HG03378 (cell line): Measurements from ENCODE around the gene TMCC3.
A peak's percentile ranks its signal among the peaks of the same experiment; 100 is the strongest.
"Not testable (repeated sequence)": the region's sequence is repeated elsewhere in the genome, so short reads cannot be mapped to it uniquely, and the experiment has no call there.

Source experiments
- ATAC-seq: cut with Tn5 transposase; IDR thresholded peaks from one replicate; pipeline ENCODE4 v1.9.1; 2021; ENCODE audit warnings: mild to moderate bottlenecking, moderate library complexity; ENCODE audit not compliant: unreplicated experiment

Gene TMCC3

GRCh38 chr12:94603434-94604365, 46.7 kb downstream of the TMCC3 start:
- no peak for ATAC-seq

GRCh38 chr12:94602024-94602423, 48.3 kb downstream of the TMCC3 start:
- no peak for ATAC-seq

DNA sequence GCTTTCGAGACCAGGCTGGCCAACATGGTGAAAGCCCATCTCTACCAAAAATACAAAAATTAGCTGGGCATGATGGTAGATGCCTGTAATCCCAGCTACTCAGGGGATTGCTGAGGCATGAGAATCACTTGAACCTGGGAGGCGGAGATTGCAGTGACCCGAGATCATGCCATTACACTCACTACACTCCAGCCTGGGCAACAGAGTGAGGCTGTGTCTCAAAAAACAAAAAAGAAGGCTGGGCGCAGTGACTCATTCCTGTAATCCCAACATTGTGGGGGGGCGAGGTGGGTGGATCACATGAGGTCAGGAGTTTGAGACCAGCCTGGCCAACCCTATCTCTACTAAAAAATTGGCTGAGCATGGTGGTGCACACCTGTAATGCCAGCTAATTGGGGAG, 49.0 kb downstream of the TMCC3 start:
- ATAC-seq = not testable (repeated sequence)

DNA sequence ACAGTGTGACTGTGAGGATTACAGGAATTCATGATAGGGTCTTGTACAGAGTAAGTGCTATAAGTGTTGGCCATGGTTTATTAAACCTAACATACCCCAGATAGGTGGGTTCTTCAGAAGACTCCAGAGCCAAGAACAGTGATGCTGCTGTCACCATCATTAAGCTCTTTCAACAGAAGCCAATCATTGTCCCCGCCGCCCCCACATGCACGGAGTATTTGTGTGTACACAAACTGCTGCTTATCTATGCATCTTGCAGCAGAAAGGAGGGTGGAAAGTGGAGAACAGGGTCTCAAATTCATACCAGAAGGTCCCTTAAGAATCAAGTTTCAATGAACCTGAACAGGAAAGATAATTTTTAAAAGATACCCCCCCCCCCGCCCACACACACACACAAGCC, 51.2 kb downstream of the TMCC3 start:
- no peak for ATAC-seq

DNA sequence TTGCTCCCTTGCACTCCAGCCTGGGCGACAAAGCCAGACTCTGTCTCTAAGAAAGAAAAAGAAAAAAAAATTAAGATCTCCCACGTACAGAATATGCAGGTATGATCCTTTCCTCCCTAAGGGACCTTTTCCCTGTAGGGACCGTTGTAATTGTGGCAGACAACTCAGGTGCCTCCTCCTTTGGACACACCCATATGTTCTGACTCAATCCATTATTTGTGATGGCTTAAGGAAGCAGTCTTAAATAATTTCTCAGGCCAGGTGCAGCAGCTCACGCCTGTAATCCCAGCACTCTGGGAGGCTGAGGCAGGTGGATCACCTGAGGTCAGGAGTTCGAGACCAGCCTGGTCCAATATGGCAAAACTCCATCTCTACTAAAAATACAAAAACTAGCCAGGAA, 53.1 kb downstream of the TMCC3 start:
- no peak for ATAC-seq

- ATAC-seq = no peak
Measured at GRCh38 chr12:94596596-94596995, 53.8 kb downstream of the TMCC3 start.

GRCh38 chr12:94595152-94595551, 55.2 kb downstream of the TMCC3 start:
- ATAC-seq = no peak

DNA sequence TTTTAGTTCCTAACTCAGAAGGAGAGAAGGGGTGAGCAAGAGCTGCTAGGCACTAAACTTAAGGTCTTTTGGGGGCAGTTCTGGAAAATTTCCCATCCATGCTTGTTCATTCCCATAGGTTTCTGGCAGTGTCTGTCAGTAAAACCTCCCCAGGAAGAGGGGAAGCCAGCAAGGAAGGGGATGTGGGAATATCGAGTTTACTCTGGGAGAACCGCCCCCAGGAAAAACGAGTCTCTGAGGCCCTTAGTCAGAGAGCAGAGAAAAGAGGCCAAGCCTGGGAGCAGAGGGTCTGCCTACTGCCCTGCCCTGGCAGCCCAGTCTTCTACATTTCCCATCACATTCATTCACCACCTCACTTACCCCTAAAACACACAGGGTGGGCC, 55.9 kb downstream of the TMCC3 start:
- peak; percentile 14 for ATAC-seq

- ATAC-seq = peak; percentile 78
Measured at GRCh38 chr12:94593822-94594442, 56.4 kb downstream of the TMCC3 start.

GRCh38 chr12:94592723-94593122, 57.6 kb downstream of the TMCC3 start:
- ATAC-seq = not testable (repeated sequence)

GRCh38 chr12:94592080-94592479, 58.3 kb downstream of the TMCC3 start:
- ATAC-seq = no peak

- no peak for ATAC-seq
Measured at GRCh38 chr12:94590428-94590827, 59.9 kb downstream of the TMCC3 start.

- no peak for ATAC-seq
Measured at GRCh38 chr12:94589591-94590001, 60.8 kb downstream of the TMCC3 start.

- no peak for ATAC-seq
Measured at GRCh38 chr12:94588346-94588745, 62.0 kb downstream of the TMCC3 start.

- ATAC-seq = no peak
Measured at GRCh38 chr12:94587266-94588241, 62.8 kb downstream of the TMCC3 start.

GRCh38 chr12:94586589-94587259, 63.6 kb downstream of the TMCC3 start:
- ATAC-seq = no peak

DNA sequence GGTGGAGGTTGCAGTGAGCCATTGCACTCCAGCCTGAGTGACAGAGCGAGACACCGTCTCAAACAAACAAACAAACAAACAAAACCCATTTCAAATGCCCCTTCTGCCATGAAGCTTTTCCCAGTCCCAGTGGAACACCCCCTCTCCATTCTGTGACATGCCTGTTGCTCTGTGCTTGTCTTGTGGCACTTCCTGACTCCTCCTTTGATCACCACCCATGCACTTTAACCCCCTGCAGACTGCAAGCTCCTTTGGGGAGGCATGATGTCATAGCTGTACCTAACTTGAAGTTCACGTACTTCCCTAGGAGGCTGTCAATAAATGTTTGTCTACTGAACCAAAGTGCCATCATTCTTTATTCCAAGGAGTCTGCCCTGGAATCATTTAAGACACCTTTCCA, 64.7 kb downstream of the TMCC3 start:
- ATAC-seq = no peak

- no peak for ATAC-seq
Measured at GRCh38 chr12:94584377-94584776, 66.0 kb downstream of the TMCC3 start.

DNA sequence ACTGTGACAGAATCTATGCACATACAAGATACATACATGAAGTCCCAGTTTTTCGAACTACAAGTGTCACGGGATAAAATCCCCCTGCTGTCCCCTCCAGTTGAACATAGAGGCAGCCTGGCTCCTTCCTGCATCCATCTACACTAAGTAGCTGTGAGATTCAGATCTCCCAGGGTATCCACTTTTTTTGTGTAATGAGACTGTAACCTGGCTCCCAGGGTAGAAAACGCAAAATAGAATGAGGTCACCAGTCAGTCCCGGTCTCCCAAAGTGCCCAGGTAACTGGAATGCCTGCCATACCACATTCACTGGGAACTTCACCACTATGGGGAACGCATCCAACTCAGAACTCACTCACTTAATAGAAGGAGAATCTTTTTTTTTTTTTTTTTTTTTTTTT, 67.8 kb downstream of the TMCC3 start:
- no peak for ATAC-seq

- ATAC-seq = no peak
Measured at GRCh38 chr12:94575645-94576403, 74.5 kb downstream of the TMCC3 start.
